GM18526 (cell line): ENCODE results near the gene MNX1.

Experiments
- POLR2A ChIP-seq: IDR thresholded peaks from 3 replicates; pipeline ENCODE4 v1.6.1; 2011; ENCODE audit not compliant: insufficient read length; ENCODE audit errors: extremely low read depth

MNX1 gene

GRCh38 chr7:157037028-157037427 lies 26.6 kb upstream of the MNX1 start:
- no peak for TF ChIP-seq POLR2A

GRCh38 chr7:157035979-157036378 lies 25.5 kb upstream of the MNX1 start:
- no peak for TF ChIP-seq POLR2A

- no peak for TF ChIP-seq POLR2A
Observed at GRCh38 chr7:157035302-157035701, 24.8 kb upstream of the MNX1 start.

- no peak for TF ChIP-seq POLR2A
Observed at GRCh38 chr7:157033483-157034473, 23.3 kb upstream of the MNX1 start.

- no peak for TF ChIP-seq POLR2A
Observed at GRCh38 chr7:157032644-157033482, 22.4 kb upstream of the MNX1 start.

- no peak for TF ChIP-seq POLR2A
Observed at GRCh38 chr7:157032128-157032527, 21.7 kb upstream of the MNX1 start.

- no peak for TF ChIP-seq POLR2A
Observed at GRCh38 chr7:157028199-157028903, 17.9 kb upstream of the MNX1 start.

GRCh38 chr7:157027568-157028198 lies 17.2 kb upstream of the MNX1 start:
- TF ChIP-seq POLR2A = no peak

GRCh38 chr7:157024716-157025115 lies 14.3 kb upstream of the MNX1 start:
- no peak for TF ChIP-seq POLR2A

GRCh38 chr7:157023589-157023905 lies 13.1 kb upstream of the MNX1 start:
- TF ChIP-seq POLR2A = no peak

GRCh38 chr7:157022681-157023588 lies 12.5 kb upstream of the MNX1 start:
- TF ChIP-seq POLR2A = no peak

GRCh38 chr7:157021871-157022680 lies 11.6 kb upstream of the MNX1 start:
- no peak for TF ChIP-seq POLR2A
